HEK293 (cell line): ENCODE data around the gene TTC16.

Experiments
- CTCF ChIA-PET: fragments of 350-600 bp; formaldehyde crosslinking; extraction: SDS; loops from one replicate; lab custom pipeline; 2021; ENCODE audit warnings: antibody characterized with exemption; lab: Yijun Ruan, JAX
- POLR2A ChIA-PET: fragments of 300-600 bp; formaldehyde crosslinking; extraction: SDS; loops from one replicate; lab custom pipeline; 2020; ENCODE audit warnings: antibody characterized with exemption, inconsistent platforms; lab: Yijun Ruan, JAX
- H3K27ac ChIP-seq: fragments of 200-500 bp; sonication (Bioruptor generic); 2 replicates; pipeline ENCODE4 v1.5.1; 2014; ENCODE audit warnings: low read depth, low read length, control low read depth, inconsistent platforms; ENCODE audit errors: extremely low read depth
- H3K36me3 ChIP-seq, 2 experiments: fragments of 200-500 bp in 1 of 2; sonication (Bioruptor generic) in 1 of 2; 1 replicate in 1 of 2; 2 replicates in 1 of 2; pipeline ENCODE4 v1.5.1; 2014 to 2017; ENCODE audit warnings: inconsistent platforms in 2 of 2, low read length in 2 of 2; ENCODE audit not compliant: control insufficient read depth in 2 of 2, insufficient read depth in 1 of 2
- H3K4me1 ChIP-seq: fragments of 200-500 bp; sonication (Bioruptor generic); 2 replicates; pipeline ENCODE4 v1.5.1; 2014; ENCODE audit warnings: mild to moderate bottlenecking, low read length, inconsistent platforms; ENCODE audit not compliant: control insufficient read depth, insufficient read depth
- H3K4me3 ChIP-seq: 2 replicates; pipeline ENCODE4 v1.5.1; 2011; ENCODE audit warnings: low read depth, mild to moderate bottlenecking, control low read depth, low read length, moderate library complexity
- H3K9me3 ChIP-seq: fragments of 200-500 bp; sonication (Bioruptor generic); 2 replicates; pipeline ENCODE4 v1.5.1; 2014; ENCODE audit warnings: low read depth, low read length, inconsistent platforms; ENCODE audit not compliant: control insufficient read depth, insufficient read depth
- BCL6B ChIP-seq: fragments of 450-650 bp; formaldehyde crosslinking; IDR thresholded peaks from 2 replicates; pipeline ENCODE4 v1.5.1; 2017; ENCODE audit warnings: missing biosample characterization, missing genetic modification characterization
- FEZF1 ChIP-seq: fragments of 450-650 bp; formaldehyde crosslinking; IDR thresholded peaks from 2 replicates; pipeline ENCODE4 v1.5.1; 2016; ENCODE audit warnings: missing biosample characterization, missing genetic modification characterization
- KLF9 ChIP-seq: fragments of 450-650 bp; formaldehyde crosslinking; IDR thresholded peaks from 2 replicates; pipeline ENCODE4 v1.5.1; 2016; ENCODE audit warnings: missing biosample characterization, missing genetic modification characterization, low read depth
- PRDM6 ChIP-seq: fragments of 450-650 bp; formaldehyde crosslinking; IDR thresholded peaks from 2 replicates; pipeline ENCODE4 v1.5.1; 2017; ENCODE audit warnings: missing biosample characterization, missing genetic modification characterization
- ZBTB17 ChIP-seq: fragments of 450-650 bp; formaldehyde crosslinking; IDR thresholded peaks from 2 replicates; pipeline ENCODE4 v1.5.1; 2016; ENCODE audit warnings: missing biosample characterization, missing genetic modification characterization
- ZBTB26 ChIP-seq: fragments of 450-650 bp; formaldehyde crosslinking; optimal IDR thresholded peaks from 2 replicates; pipeline ENCODE3; 2016; ENCODE audit warnings: missing biosample characterization, mild to moderate bottlenecking, missing genetic modification characterization
- ZFP37 ChIP-seq: fragments of 450-650 bp; formaldehyde crosslinking; IDR thresholded peaks from 2 replicates; pipeline ENCODE4 v1.5.1; 2016; ENCODE audit warnings: missing biosample characterization, missing genetic modification characterization
- ZNF157 ChIP-seq: fragments of 450-650 bp; formaldehyde crosslinking; IDR thresholded peaks from 2 replicates; pipeline ENCODE4 v1.5.1; 2016; ENCODE audit warnings: missing biosample characterization, missing genetic modification characterization
- ZNF24 ChIP-seq: fragments of 450-650 bp; formaldehyde crosslinking; IDR thresholded peaks from 2 replicates; pipeline ENCODE4 v1.5.1; 2016; ENCODE audit warnings: missing biosample characterization, missing genetic modification characterization
- ZNF266 ChIP-seq: fragments of 450-650 bp; formaldehyde crosslinking; IDR thresholded peaks from 2 replicates; pipeline ENCODE4 v1.5.1; 2016; ENCODE audit warnings: missing biosample characterization, missing genetic modification characterization, low read depth
- ZNF274 ChIP-seq, 2 experiments: fragments of 200-500 bp in 1 of 2; fragments of 450-650 bp in 1 of 2; sonication (Bioruptor generic) in 1 of 2; formaldehyde crosslinking in 1 of 2; IDR thresholded peaks; 2 replicates each; pipeline versions ENCODE4 v1.5.1 to v1.6.1; 2014 to 2016; ENCODE audit warnings: borderline replicate concordance in 1 of 2, inconsistent platforms in 1 of 2, low read length in 1 of 2, missing biosample characterization in 1 of 2, missing genetic modification characterization in 1 of 2
- ZNF366 ChIP-seq: fragments of 450-650 bp; formaldehyde crosslinking; conservative IDR thresholded peaks from 2 replicates; pipeline ENCODE4 v1.5.1; 2016; ENCODE audit warnings: missing biosample characterization, missing genetic modification characterization
- ZNF645 ChIP-seq: fragments of 450-650 bp; formaldehyde crosslinking; IDR thresholded peaks from 2 replicates; pipeline ENCODE4; 2016; ENCODE audit warnings: missing biosample characterization, missing genetic modification characterization
- ZNF658 ChIP-seq: fragments of 450-650 bp; formaldehyde crosslinking; IDR thresholded peaks from 2 replicates; pipeline ENCODE4; 2016; ENCODE audit warnings: missing biosample characterization, missing genetic modification characterization
- ZNF660 ChIP-seq: fragments of 450-650 bp; IDR thresholded peaks from 2 replicates; pipeline ENCODE4 v1.5.1; 2018; ENCODE audit warnings: missing biosample characterization, mild to moderate bottlenecking, missing genetic modification characterization
- ZNF707 ChIP-seq: fragments of 450-650 bp; formaldehyde crosslinking; IDR thresholded peaks from 2 replicates; pipeline ENCODE4 v1.5.1; 2016; ENCODE audit warnings: missing biosample characterization, missing genetic modification characterization
- ZNF785 ChIP-seq: fragments of 450-650 bp; formaldehyde crosslinking; IDR thresholded peaks from 2 replicates; pipeline ENCODE4 v1.5.1; 2016; ENCODE audit warnings: missing biosample characterization, missing genetic modification characterization
- TF ChIP-seq, protein P1 (sequence below): fragments of 450-650 bp; formaldehyde crosslinking; IDR thresholded peaks from 2 replicates; pipeline ENCODE4 v1.5.0; 2017; ENCODE audit warnings: missing biosample characterization, missing genetic modification characterization, borderline replicate concordance

TTC16 gene

DNA sequence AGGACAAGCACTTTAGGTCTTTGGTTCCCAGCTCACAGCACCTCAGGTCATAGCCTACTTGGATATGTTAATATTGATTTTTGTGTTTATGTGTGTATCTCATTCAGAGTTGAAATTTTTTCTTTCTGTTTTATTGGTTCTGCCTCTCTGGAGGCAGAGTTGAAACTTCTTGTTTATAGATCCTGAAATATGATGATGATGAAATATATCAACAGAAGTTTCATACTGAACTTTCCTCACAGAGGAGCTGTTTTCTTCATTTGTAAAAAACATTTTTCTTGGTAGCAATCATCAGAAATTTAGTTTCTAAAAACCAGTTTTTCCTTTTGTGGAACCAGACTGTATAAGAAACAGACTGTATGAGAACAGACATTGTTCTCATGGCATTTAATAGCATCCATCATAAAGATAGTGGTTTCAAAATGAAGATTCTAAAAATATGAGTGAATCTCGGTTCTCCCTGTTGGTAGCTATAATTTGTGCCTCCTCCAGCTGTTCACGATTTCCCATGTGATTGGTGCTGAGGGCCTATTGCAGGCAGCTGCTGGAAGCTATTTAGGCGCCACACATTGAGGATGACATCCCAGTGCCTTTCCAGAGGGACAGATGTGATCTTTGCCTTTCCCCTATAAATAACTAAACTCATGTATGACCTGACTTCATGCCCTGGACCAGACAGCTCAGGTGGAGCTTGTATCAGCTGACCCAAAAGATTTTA is 48.6 kb upstream of the TTC16 start:
- ChIA-PET CTCF (interaction anchor here (0.5 to 1.7 kb wide), 2 partner anchors 54 to 67 kb away, joined by 3 to 5 read pairs; partner anchors contain the start of gene TOR2A), POLR2A (no interaction called here)
- Histone ChIP-seq H3K36me3 (peaks cover 6 to 47% of the 10 kb centered on the region in 2 experiments; a peak in 2 of 3 replicates), H3K4me1 (no peaks in the 10 kb centered on the region), H3K27ac (no peak overlapping the region), H3K9me3 (no peaks in the 10 kb centered on the region)
- TF ChIP-seq, protein P1, sequence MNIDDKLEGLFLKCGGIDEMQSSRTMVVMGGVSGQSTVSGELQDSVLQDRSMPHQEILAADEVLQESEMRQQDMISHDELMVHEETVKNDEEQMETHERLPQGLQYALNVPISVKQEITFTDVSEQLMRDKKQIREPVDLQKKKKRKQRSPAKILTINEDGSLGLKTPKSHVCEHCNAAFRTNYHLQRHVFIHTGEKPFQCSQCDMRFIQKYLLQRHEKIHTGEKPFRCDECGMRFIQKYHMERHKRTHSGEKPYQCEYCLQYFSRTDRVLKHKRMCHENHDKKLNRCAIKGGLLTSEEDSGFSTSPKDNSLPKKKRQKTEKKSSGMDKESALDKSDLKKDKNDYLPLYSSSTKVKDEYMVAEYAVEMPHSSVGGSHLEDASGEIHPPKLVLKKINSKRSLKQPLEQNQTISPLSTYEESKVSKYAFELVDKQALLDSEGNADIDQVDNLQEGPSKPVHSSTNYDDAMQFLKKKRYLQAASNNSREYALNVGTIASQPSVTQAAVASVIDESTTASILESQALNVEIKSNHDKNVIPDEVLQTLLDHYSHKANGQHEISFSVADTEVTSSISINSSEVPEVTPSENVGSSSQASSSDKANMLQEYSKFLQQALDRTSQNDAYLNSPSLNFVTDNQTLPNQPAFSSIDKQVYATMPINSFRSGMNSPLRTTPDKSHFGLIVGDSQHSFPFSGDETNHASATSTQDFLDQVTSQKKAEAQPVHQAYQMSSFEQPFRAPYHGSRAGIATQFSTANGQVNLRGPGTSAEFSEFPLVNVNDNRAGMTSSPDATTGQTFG (tag by site-specific recombination): no peak
- no peak for TF ChIP-seq ZFP37 (tag by site-specific recombination)
- TF ChIP-seq, all 188 proteins: peak for 0
- no peak overlapping the region for H3K4me3 ChIP-seq

GRCh38 chr9:127667906-127668305 is 48.0 kb upstream of the TTC16 start:
- Histone ChIP-seq H3K27ac (no peak overlapping the region), H3K4me1 (no peaks in the 10 kb centered on the region), H3K4me3 (no peak overlapping the region), H3K36me3 (peaks cover 6 to 46% of the 10 kb centered on the region in 2 experiments; a peak in 2 of 3 replicates), H3K9me3 (no peaks in the 10 kb centered on the region)
- TF ChIP-seq BCL6B (tag by site-specific recombination) (no peak), ZNF785 (no peak), ZFP37 (tag by site-specific recombination) (no peak), ZNF707 (tag by site-specific recombination) (no peak), ZNF658 (tag by site-specific recombination) (no peak), ZNF266 (tag by site-specific recombination) (no peak), PRDM6 (no peak), ZNF645 (tag by site-specific recombination) (no peak), ZNF24 (tag by site-specific recombination) (no peak), FEZF1 (tag by site-specific recombination) (no peak), ZNF366 (tag by site-specific recombination) (no peak), ZNF157 (no peak), ZBTB26 (no peak), ZBTB17 (tag by site-specific recombination) (no peak), KLF9 (no peak), ZNF660 (tag by site-specific recombination) (no peak), ZNF274 (IDR thresholded peaks at IDR 0.05; ENCODE audit: low read length) (no peak), ZNF274 (tag by site-specific recombination; IDR thresholded peaks at IDR 0.05; ENCODE audit: borderline replicate concordance) (no peak)
- CTCF ChIA-PET: interaction anchor here (0.5 to 1.7 kb wide), 3 partner anchors 55 to 142 kb away, joined by 3 to 5 read pairs (median 3); partner anchors contain the start of gene TOR2A
- POLR2A ChIA-PET: no interaction called here
